Measurements from ENCODE around the gene SULT4A1.

The SULT4A1 gene

GRCh38 chr22:43844560-43845545 is 17.5 kb downstream of the SULT4A1 start:
- Histone ChIP-seq H3K27ac (replicated peaks) (no peak overlapping the region), H3K27me3 (ENCODE audit: insufficient read depth, poor library complexity, severe bottlenecking) (peaks cover 1% of the 10 kb centered on the region), H3K4me3 (replicated peaks; ENCODE audit: insufficient read depth, low read length) (no peak overlapping the region)
- DNase-seq (ENCODE audit: low read depth in 1 of 2, low spot score in 1 of 2) = no peak
- no peak for TF ChIP-seq SPI1 (IDR thresholded peaks at IDR 0.05; ENCODE audit: borderline replicate concordance, low read depth)
- no peak for TF ChIP-seq CTCF (IDR thresholded peaks at IDR 0.05; ENCODE audit: insufficient read depth, low read length)
- no peak for TF ChIP-seq GABPA (IDR thresholded peaks at IDR 0.05; ENCODE audit: low read depth)
- TF ChIP-seq POLR2AphosphoS5 (IDR thresholded peaks at IDR 0.05; ENCODE audit: low read depth) = no peak
- TF ChIP-seq REST (IDR thresholded peaks at IDR 0.05; ENCODE audit: insufficient replicate concordance, low read depth) = no peak

GRCh38 chr22:43843783-43844530 is 18.4 kb downstream of the SULT4A1 start:
- DNase-seq (ENCODE audit: low read depth in 1 of 2, low spot score in 1 of 2) = no peak
- no peak overlapping the region for H3K4me3 ChIP-seq (replicated peaks; ENCODE audit: insufficient read depth, low read length)
- H3K27me3 ChIP-seq (ENCODE audit: insufficient read depth, poor library complexity, severe bottlenecking) = no peaks in the 10 kb centered on the region
- H3K27ac ChIP-seq (replicated peaks) = no peak overlapping the region
- TF ChIP-seq REST (IDR thresholded peaks at IDR 0.05; ENCODE audit: insufficient replicate concordance, low read depth) = no peak
- TF ChIP-seq POLR2AphosphoS5 (IDR thresholded peaks at IDR 0.05; ENCODE audit: low read depth) = no peak
- TF ChIP-seq SPI1 (IDR thresholded peaks at IDR 0.05; ENCODE audit: borderline replicate concordance, low read depth) = no peak
- no peak for TF ChIP-seq GABPA (IDR thresholded peaks at IDR 0.05; ENCODE audit: low read depth)
- no peak for TF ChIP-seq CTCF (IDR thresholded peaks at IDR 0.05; ENCODE audit: insufficient read depth, low read length)

- Histone ChIP-seq H3K4me3 (replicated peaks; ENCODE audit: insufficient read depth, low read length) (no peak overlapping the region), H3K27me3 (ENCODE audit: insufficient read depth, poor library complexity, severe bottlenecking) (no peaks in the 10 kb centered on the region), H3K27ac (replicated peaks) (no peak overlapping the region)
- DNase-seq (ENCODE audit: low read depth in 1 of 2, low spot score in 1 of 2) = no peak
- TF ChIP-seq POLR2AphosphoS5 (IDR thresholded peaks at IDR 0.05; ENCODE audit: low read depth) (no peak), REST (IDR thresholded peaks at IDR 0.05; ENCODE audit: insufficient replicate concordance, low read depth) (no peak), CTCF (IDR thresholded peaks at IDR 0.05; ENCODE audit: insufficient read depth, low read length) (no peak)
Measured at GRCh38 chr22:43841742-43842141, 20.6 kb downstream of the SULT4A1 start.
